ENCODE results near the gene SH2D1A.

SH2D1A gene

DNA sequence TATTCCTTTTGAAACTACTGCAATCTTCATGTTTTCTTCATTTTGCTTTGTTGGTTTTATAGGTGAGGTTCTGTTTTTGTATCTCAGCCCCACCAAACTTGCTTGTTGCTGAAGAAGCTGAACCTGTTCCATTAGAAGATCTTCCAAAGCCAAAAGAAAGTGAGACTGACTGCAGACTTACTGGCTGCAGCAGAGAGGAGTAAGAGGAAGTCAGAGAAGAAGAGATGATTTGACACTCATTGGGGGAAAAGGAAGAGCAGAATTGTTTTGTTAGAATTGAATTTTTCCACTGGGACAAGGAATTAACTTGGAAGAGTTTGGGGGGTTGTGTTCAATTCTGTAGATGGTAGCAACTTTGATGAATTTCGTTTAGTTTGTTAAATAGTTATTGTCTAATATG, 10.8 kb upstream of the SH2D1A start:
- H3K36me3 ChIP-seq = no peaks in the 10 kb centered on the region
- no peak overlapping the region for H3K4me2 ChIP-seq
- peaks cover 65% of the 10 kb centered on the region for H3K27me3 ChIP-seq
- H3K4me3 ChIP-seq = no peak overlapping the region
- peaks cover 17% of the 10 kb centered on the region for H3K9me3 ChIP-seq
- H3K4me1 ChIP-seq = 0 out of 2 replicates have a peak, but pooled peaks cover 4% of the 10 kb centered on the region
- no peak overlapping the region for H3K9ac ChIP-seq
- peaks cover 7% of the 10 kb centered on the region; the same call in 1 of the 2 replicates for H4K20me1 ChIP-seq
- no peak for TF ChIP-seq Cebpa-rat (IDR thresholded peaks at IDR 0.05)
- H3K27ac ChIP-seq = no peak overlapping the region

DNA sequence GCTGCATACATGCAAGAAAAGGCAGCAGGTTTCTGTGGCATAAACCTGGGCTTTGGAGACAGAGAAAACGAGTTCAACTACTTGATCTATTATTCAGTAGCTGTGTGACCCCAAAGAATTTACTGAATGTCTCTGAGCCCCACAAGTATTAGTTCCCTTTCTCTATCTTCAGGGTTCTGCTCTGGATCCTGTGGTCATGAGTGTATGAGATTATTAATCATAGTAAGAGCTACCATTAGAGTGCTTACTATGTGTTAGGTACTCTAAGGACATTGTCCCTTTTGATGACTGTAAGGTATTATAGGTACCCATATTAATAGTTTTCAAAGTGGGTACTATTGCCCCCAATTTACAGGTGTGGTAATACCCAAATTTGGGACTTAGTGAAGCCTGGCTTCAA, 8.4 kb upstream of the SH2D1A start:
- Histone ChIP-seq H3K27ac (no peak overlapping the region), H4K20me1 (peaks cover 7% of the 10 kb centered on the region; the same call in 1 of the 2 replicates), H3K27me3 (peaks cover 69% of the 10 kb centered on the region), H3K36me3 (no peaks in the 10 kb centered on the region), H3K9ac (no peak overlapping the region), H3K4me2 (no peak overlapping the region), H3K4me3 (no peak overlapping the region), H3K4me1 (0 out of 2 replicates have a peak, but pooled peaks cover 4% of the 10 kb centered on the region), H3K9me3 (peaks cover 10% of the 10 kb centered on the region)
- no peak for TF ChIP-seq Cebpa-rat (IDR thresholded peaks at IDR 0.05)

DNA sequence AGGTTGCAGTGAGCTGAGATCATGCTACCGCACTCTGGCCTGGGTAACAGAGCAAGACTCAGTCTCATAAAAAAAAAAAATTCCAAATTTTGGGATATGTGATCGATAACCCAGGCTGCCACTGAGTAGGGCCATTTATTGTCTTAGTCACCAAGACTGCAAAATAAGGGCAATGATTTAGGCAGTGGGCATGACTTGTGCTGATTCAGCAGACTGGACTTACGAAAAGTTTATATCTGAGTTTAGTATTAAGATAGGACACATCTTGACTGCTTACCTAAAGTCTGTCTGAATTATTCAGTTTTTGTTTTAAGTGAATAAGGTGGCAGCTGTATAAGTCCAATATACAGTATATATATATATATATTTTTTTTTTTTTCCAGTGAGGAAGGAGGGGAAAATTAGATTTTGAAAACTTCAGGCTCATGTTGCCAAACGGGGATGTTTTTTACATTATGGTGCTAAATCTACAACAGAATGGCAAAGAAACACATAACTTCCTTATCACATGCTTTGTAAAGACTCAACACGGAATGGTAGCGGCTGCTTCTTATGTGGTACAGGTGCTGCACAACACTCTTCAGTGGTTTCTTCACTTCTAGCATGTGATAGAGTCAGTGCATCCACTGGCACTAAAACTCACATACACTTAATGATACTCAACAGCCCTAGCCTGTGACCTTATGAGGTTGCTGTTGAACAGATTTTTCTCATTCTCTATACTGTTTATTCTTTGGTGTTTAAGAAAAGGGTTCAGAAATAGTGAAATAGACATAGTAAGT, 7.4 kb upstream of the SH2D1A start:
- Histone ChIP-seq H4K20me1 (peaks cover 7% of the 10 kb centered on the region; the same call in 1 of the 2 replicates), H3K27ac (no peak overlapping the region), H3K4me2 (no peak overlapping the region)

DNA sequence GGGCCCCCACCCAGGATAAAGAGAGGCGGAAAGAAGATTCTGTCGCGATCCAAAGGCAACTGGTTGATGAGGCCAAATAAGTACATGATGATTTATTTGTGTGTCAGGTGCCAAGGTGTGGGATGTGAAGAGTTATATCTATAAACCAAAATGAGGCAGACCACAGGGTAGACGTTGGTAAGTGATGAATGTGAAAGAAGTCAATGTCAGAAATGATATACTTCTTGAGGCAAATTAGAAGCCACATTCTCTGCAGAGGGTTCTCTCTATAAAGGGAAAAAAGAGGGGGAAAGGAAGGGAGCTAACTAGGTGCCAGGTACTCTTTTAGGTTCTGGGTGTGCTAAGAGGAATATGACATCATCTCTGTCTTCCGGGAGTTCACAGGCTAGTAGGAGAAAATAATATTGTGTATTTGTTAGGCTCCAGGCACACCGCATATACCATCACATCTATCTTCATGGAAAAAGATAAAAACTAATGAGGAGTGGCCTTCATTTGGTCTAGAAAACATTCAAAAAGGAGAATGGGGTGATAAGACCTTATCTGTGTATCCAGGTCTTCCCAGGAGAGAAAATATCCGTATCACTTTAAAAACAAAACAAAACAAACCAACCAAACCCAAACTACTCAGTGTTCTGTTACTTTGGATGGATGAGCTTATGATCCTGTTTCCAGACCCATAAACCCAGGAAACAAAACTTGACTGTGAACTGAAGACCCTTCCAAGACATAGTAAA, 4.8 kb upstream of the SH2D1A start:
- peaks cover 85% of the 10 kb centered on the region for H3K27me3 ChIP-seq
- H4K20me1 ChIP-seq = peaks cover 7% of the 10 kb centered on the region; the same call in 1 of the 2 replicates
- H3K4me2 ChIP-seq = no peak overlapping the region
- H3K27ac ChIP-seq = no peak overlapping the region
- H3K9me3 ChIP-seq = no peaks in the 10 kb centered on the region
- H3K36me3 ChIP-seq = no peaks in the 10 kb centered on the region
- H3K9ac ChIP-seq = no peak overlapping the region
- no peak overlapping the region for H3K4me3 ChIP-seq
- no peaks in the 10 kb centered on the region for H3K4me1 ChIP-seq
- TF ChIP-seq Cebpa-rat (IDR thresholded peaks at IDR 0.05) = no peak

More for the DNA sequence above, 7.4 kb upstream of the SH2D1A start:
- H3K27me3 ChIP-seq = peaks cover 78% of the 10 kb centered on the region
- H3K9ac ChIP-seq = no peak overlapping the region
- 0 out of 2 replicates have a peak, but pooled peaks cover 4% of the 10 kb centered on the region for H3K4me1 ChIP-seq
- H3K36me3 ChIP-seq = no peaks in the 10 kb centered on the region
- H3K9me3 ChIP-seq = 0 out of 2 replicates have a peak, but pooled peaks cover under 1% of the 10 kb centered on the region
- TF ChIP-seq Cebpa-rat (IDR thresholded peaks at IDR 0.05) = no peak
- H3K4me3 ChIP-seq = no peak overlapping the region

DNA sequence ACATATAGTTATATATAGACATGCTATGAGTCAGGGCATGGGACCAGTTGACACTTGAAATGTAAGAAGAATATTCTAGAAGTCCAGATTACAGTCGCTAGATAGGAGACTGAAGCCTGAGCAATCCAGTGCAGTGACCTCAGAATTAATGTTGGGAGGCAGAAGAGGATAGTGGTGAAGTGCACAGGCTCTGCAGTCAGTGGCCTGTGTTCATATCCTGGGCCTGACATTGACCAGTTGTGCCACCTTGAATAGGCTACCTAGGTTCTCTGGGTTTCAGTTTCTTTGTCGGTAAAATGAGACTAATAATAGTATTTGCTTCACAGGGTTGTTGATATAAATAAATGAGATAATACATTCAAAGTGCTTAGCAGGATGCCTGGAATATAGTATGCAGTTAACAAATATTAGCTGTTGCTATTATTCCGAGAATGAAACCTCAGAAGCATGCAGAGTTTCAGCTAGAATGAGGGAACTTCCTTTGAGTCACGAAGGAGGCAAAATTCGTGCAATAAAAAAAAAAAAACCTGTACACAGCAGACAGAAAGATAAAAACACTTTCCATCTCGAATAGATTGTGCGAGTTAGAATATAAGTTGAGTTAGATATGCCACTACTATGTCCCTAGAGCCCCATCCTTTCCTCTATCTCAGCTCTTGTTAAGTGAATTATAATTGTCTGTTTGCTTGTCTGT, 4.0 kb upstream of the SH2D1A start:
- Histone ChIP-seq H3K4me1 (no peaks in the 10 kb centered on the region), H4K20me1 (peaks cover 10% of the 10 kb centered on the region; the same call in 1 of the 2 replicates), H3K9ac (no peak overlapping the region), H3K4me2 (no peak overlapping the region), H3K36me3 (no peaks in the 10 kb centered on the region), H3K4me3 (no peak overlapping the region), H3K27me3 (peaks cover 85% of the 10 kb centered on the region), H3K27ac (no peak overlapping the region), H3K9me3 (no peaks in the 10 kb centered on the region)
- TF ChIP-seq Cebpa-rat (IDR thresholded peaks at IDR 0.05) = no peak

DNA sequence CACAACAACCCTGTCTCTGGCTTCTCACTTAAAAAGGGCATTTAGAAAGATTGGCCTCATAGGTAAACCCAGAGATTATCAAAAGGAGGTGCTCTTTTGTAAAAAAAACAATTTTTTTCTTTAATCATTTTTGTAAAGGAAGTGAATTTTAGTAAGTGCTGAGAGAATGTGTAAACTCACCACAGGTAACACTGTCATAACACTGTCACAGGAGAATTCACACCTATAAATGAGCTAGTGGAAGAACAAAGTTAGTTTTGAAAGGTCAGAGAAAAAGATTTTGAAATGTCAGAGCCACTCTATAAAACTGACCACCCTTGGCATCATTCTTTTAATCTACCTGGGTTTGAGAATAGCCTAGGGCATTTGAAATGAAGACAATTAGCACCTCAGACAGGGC, 3.3 kb upstream of the SH2D1A start:
- Histone ChIP-seq H3K4me2 (no peak overlapping the region), H3K4me3 (no peak overlapping the region)

DNA sequence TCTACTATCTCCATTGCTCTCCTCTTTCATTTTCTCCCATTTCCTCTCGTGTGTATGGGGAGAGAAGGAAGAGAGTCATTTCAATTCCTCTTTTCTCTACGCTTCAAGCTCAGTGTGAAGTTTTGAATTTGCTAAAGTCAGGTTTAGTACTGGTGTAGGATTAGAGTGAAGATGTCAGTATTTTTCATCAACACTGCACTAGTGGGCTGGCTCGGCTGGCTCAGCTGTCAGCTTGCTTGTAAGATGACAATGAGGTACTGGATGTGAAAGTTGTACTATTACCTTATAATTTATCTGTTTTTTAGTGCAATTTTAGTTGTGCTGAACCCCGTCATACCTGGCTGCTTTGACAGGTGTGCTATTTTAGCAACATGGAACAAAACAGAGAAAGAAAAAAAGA, 2.1 kb upstream of the SH2D1A start:
- Histone ChIP-seq H3K9ac (no peak overlapping the region), H3K27ac (no peak overlapping the region), H3K4me2 (no peak overlapping the region), H3K4me3 (no peak overlapping the region), H4K20me1 (peaks cover 10% of the 10 kb centered on the region; the same call in 1 of the 2 replicates), H3K27me3 (peaks cover 87% of the 10 kb centered on the region), H3K4me1 (no peaks in the 10 kb centered on the region), H3K9me3 (no peaks in the 10 kb centered on the region), H3K36me3 (no peaks in the 10 kb centered on the region)
- no peak for TF ChIP-seq Cebpa-rat (IDR thresholded peaks at IDR 0.05)

More for the DNA sequence above, 3.3 kb upstream of the SH2D1A start:
- Histone ChIP-seq H3K9me3 (no peaks in the 10 kb centered on the region), H3K4me1 (no peaks in the 10 kb centered on the region), H3K27ac (no peak overlapping the region), H3K36me3 (no peaks in the 10 kb centered on the region), H3K9ac (no peak overlapping the region), H4K20me1 (peaks cover 10% of the 10 kb centered on the region; the same call in 1 of the 2 replicates), H3K27me3 (peaks cover 85% of the 10 kb centered on the region)
- no peak for TF ChIP-seq Cebpa-rat (IDR thresholded peaks at IDR 0.05)

DNA sequence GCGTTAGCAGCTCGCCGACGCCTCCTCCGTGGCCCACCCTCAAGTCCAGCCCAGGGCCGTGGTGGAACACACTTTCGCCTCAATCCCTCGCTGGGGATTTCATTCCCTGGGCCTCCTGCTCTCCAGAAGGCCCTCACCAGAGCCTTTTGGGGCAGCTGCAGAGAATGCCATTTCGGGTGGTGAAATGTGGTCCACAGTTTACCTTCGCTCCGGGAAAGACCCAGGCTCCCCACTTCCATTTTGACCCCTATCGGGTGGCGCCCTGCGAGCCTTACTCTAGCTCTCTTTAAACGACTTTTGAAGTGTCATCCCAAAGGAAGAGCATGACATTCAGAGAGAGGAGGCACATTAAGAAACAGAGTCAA, 496 bp downstream of the SH2D1A start:
- Histone ChIP-seq H3K4me1 (no peaks in the 10 kb centered on the region), H3K9me3 (no peaks in the 10 kb centered on the region), H4K20me1 (peaks cover 10% of the 10 kb centered on the region; the same call in 1 of the 2 replicates), H3K4me2 (no peak overlapping the region), H3K36me3 (no peaks in the 10 kb centered on the region), H3K4me3 (no peak overlapping the region), H3K27me3 (peaks cover 73% of the 10 kb centered on the region), H3K9ac (no peak overlapping the region), H3K27ac (no peak overlapping the region)
- TF ChIP-seq Cebpa-rat (IDR thresholded peaks at IDR 0.05) = no peak

DNA sequence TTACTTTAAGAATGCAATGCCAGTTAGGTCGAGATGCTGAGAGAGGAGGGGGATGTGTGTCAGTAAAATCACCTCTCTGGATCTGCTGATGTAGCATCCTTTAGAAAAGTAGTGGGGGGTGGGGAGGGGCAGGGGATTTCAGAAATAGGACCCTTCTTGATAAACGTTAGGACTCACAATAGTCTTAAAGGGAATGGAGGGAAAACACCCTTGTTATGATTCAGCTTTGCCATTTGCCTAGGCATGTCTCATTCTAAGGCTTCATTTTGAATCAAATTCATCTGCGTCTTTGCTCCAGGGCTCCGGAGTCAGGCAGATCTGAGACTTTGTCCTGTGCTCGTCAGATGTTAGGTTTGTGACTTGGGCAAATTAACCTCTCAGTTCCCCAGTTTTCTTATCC, 879 bp downstream of the SH2D1A start:
- Histone ChIP-seq H3K9ac (no peak overlapping the region), H3K4me3 (no peak overlapping the region), H3K36me3 (no peaks in the 10 kb centered on the region), H3K9me3 (no peaks in the 10 kb centered on the region), H3K4me1 (no peaks in the 10 kb centered on the region), H3K27me3 (peaks cover 69% of the 10 kb centered on the region), H3K27ac (no peak overlapping the region), H4K20me1 (peaks cover 10% of the 10 kb centered on the region; the same call in 1 of the 2 replicates), H3K4me2 (no peak overlapping the region)
- no peak for TF ChIP-seq Cebpa-rat (IDR thresholded peaks at IDR 0.05)

All from BLaER1 (cell line).